SH-SY5Y (cell line): ENCODE measurements around the gene SOST.

Experiments
- GATA2 ChIP-seq: IDR thresholded peaks from 2 replicates; pipeline ENCODE4 v1.6.1; 2011; ENCODE audit warnings: mild to moderate bottlenecking, low read depth, low read length
- GATA3 ChIP-seq: IDR thresholded peaks from 2 replicates; pipeline ENCODE4 v1.6.1; 2011; ENCODE audit warnings: low read depth, mild to moderate bottlenecking, low read length, moderate library complexity

DNA sequence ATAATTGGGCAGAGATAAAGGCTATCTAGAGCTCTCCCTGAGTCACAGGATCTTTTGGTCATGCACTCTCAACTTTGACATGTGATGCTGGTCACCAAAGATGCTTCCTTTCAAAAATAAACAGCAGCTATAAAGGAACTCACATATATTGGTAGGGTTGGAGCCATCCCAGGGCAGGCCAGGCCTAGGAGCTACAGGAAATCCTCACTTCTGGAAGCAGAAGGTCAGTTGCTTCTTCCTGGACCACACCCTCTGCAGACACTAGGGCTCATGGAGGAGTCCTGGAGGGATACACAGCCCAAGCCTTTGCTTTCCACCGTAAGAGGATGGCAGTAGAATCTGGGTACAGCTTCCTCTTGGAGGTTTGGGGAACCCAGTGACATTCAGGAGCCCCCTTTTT is 24.6 kb downstream of the SOST start:
- TF ChIP-seq GATA2 (no peak), GATA3 (no peak)
